Cardiac fibroblast (primary cell): Measurements from ENCODE around the gene RBM27.
A peak's percentile ranks its signal among the peaks of the same experiment; 100 is the strongest.
"Not testable (repeated sequence)": the region's sequence is repeated elsewhere in the genome, so short reads cannot be mapped to it uniquely, and the experiment has no call there.

Source experiments
- DNase-seq, 2 donors: peaks; one replicate each; pipeline versions ENCODE4 v3.0.0 to v3.0.0-alpha.2; 2010; ENCODE audit warnings: low read depth in 2 of 2
- H3K4me3 ChIP-seq, 2 donors: replicated peaks in 1 of 2; 1 replicate in 1 of 2; 2 replicates in 1 of 2; pipeline ENCODE4 v1.5.1; 2011; ENCODE audit warnings: low read depth in 2 of 2, low read length in 2 of 2, mild to moderate bottlenecking in 2 of 2, moderate library complexity in 1 of 2
- CTCF ChIP-seq: IDR thresholded peaks from one replicate; pipeline ENCODE4 v1.5.1; 2011; ENCODE audit warnings: low read depth, mild to moderate bottlenecking, low read length, inconsistent platforms

The RBM27 gene

GRCh38 chr5:146203011-146203871 is at the start of gene RBM27:
Gene RBM27, plus strand, starts transcription at chr5:146203605. Its CDS starts 161 bp downstream, at chr5:146203766.
- no peak for TF ChIP-seq CTCF
- peak; percentile 99 for DNase-seq
- peak within 1 kb of the TSS; percentile 88 to 92 for H3K4me3 ChIP-seq

- TF ChIP-seq CTCF = no peak
- no peak overlapping the region for H3K4me3 ChIP-seq
- no peak for DNase-seq
Observed at GRCh38 chr5:146158255-146158654, 45.1 kb upstream of the RBM27 start.

- TF ChIP-seq CTCF = no peak
- H3K4me3 ChIP-seq = no peak overlapping the region
- DNase-seq = no peak
Observed at GRCh38 chr5:146164382-146164781, 39.0 kb upstream of the RBM27 start.

- DNase-seq = no peak
- no peak for TF ChIP-seq CTCF
- H3K4me3 ChIP-seq = no peak overlapping the region
Observed at GRCh38 chr5:146165460-146165859, 37.9 kb upstream of the RBM27 start.

GRCh38 chr5:146165903-146166302 is 37.5 kb upstream of the RBM27 start:
- no peak overlapping the region for H3K4me3 ChIP-seq
- DNase-seq = no peak
- TF ChIP-seq CTCF = no peak

GRCh38 chr5:146169076-146169475 is 34.3 kb upstream of the RBM27 start:
- no peak for DNase-seq
- TF ChIP-seq CTCF = no peak
- H3K4me3 ChIP-seq = no peak overlapping the region

- not testable (repeated sequence) for H3K4me3 ChIP-seq, DNase-seq
Observed at GRCh38 chr5:146173049-146173448, 30.4 kb upstream of the RBM27 start.
